Bronchial epithelial cell (primary cell): ENCODE results near the gene KAT6B. TPM values are rescaled to one million over a fixed set of nuclear protein-coding genes. Genes with fewer than 3 reads are reported as not detected.

ENCODE experiments used
- DNase-seq: peaks from one replicate; pipeline ENCODE4 v3.0.0-alpha.2; 2010; ENCODE audit warnings: low read depth
- FAIRE-seq: peaks from 2 replicates; lab custom pipeline; 2011; peaks lifted over from hg19 to GRCh38; lab: Jason Lieb, UNC
- H3K27me3 ChIP-seq: 2 replicates; pipeline ENCODE4 v1.5.1; 2011; ENCODE audit warnings: low read length; ENCODE audit not compliant: control insufficient read depth, insufficient read depth
- H3K36me3 ChIP-seq: 2 replicates; pipeline ENCODE4 v1.5.1; 2011; ENCODE audit warnings: low read length; ENCODE audit not compliant: control insufficient read depth, insufficient read depth
- H3K4me3 ChIP-seq: 2 replicates; pipeline ENCODE4 v1.5.1; 2011; ENCODE audit warnings: mild to moderate bottlenecking, low read depth, low read length, control low read depth
- CTCF ChIP-seq: IDR thresholded peaks from 2 replicates; pipeline ENCODE4 v1.5.1; 2011; ENCODE audit warnings: mild to moderate bottlenecking, moderate library complexity, low read length, control low read depth, inconsistent platforms; ENCODE audit not compliant: insufficient read depth, severe bottlenecking
- total RNA-seq: library from RNA; depleted of rRNA; stranded (reverse); fragments of >200 nt; gene quantifications from 2 replicates; pipeline ENCODE4 v1.2.1, GENCODE V29; 2014

The KAT6B gene
- total RNA-seq, 1 donor from 2014 or later: 8.7 TPM

- Histone ChIP-seq H3K4me3 (no peak overlapping the region), H3K36me3 (no peaks in the 10 kb centered on the region), H3K27me3 (no peaks in the 10 kb centered on the region)
- no peak for DNase-seq
- no peak for TF ChIP-seq CTCF
- FAIRE-seq: no peak
Observed at GRCh38 chr10:74841265-74841973, 15.0 kb downstream of the KAT6B start.

- FAIRE-seq (no peak), DNase-seq (no peak)
- no peak overlapping the region for H3K4me3 ChIP-seq
- H3K27me3 ChIP-seq: no peaks in the 10 kb centered on the region
- no peak for TF ChIP-seq CTCF
- H3K36me3 ChIP-seq: no peaks in the 10 kb centered on the region
Observed at GRCh38 chr10:74842301-74842954, 16.0 kb downstream of the KAT6B start.

- no peak overlapping the region for H3K4me3 ChIP-seq
- H3K27me3 ChIP-seq: no peaks in the 10 kb centered on the region
- TF ChIP-seq CTCF: no peak
- no peak for DNase-seq
- no peaks in the 10 kb centered on the region for H3K36me3 ChIP-seq
- FAIRE-seq: no peak
Observed at GRCh38 chr10:74846958-74847357, 20.6 kb downstream of the KAT6B start.

GRCh38 chr10:74851831-74852230, 25.4 kb downstream of the KAT6B start:
- H3K27me3 ChIP-seq: no peaks in the 10 kb centered on the region
- H3K36me3 ChIP-seq: no peaks in the 10 kb centered on the region
- FAIRE-seq (no peak), DNase-seq (no peak)
- H3K4me3 ChIP-seq: no peak overlapping the region
- TF ChIP-seq CTCF: no peak

- Histone ChIP-seq H3K27me3 (no peaks in the 10 kb centered on the region), H3K36me3 (no peaks in the 10 kb centered on the region), H3K4me3 (no peak overlapping the region)
- FAIRE-seq (no peak), DNase-seq (peak; percentile 89)
- TF ChIP-seq CTCF: no peak
Observed at GRCh38 chr10:74852381-74852780, 26.0 kb downstream of the KAT6B start.

GRCh38 chr10:74854610-74855009, 28.2 kb downstream of the KAT6B start:
- no peaks in the 10 kb centered on the region for H3K27me3 ChIP-seq
- no peak for FAIRE-seq
- no peak overlapping the region for H3K4me3 ChIP-seq
- DNase-seq: no peak
- H3K36me3 ChIP-seq: no peaks in the 10 kb centered on the region
- no peak for TF ChIP-seq CTCF
